SK-N-SH (cell line): ENCODE measurements around the gene AIF1. TPM values are rescaled to one million over a fixed set of nuclear protein-coding genes. Genes with fewer than 3 reads are reported as not detected.

Experiments used
- CTCF ChIA-PET: fragments of 300-600, 350-600 bp; formaldehyde crosslinking; extraction: SDS; loops from one replicate; lab custom pipeline; 2021; lab: Yijun Ruan, JAX
- POLR2A ChIA-PET: fragments of 350-600 bp; sonication (Branson Sonifier 250); formaldehyde crosslinking; extraction: SDS; loops from one replicate; lab custom pipeline; 2020; ENCODE audit warnings: antibody characterized with exemption, inconsistent platforms; lab: Yijun Ruan, JAX
- DNase-seq: peaks from one replicate; pipeline ENCODE4 v3.0.0; 2012
- H2AFZ ChIP-seq: fragments of 200-600 bp; sonication (generic); 2 replicates; pipeline ENCODE4 v1.8.1; 2016; ENCODE audit warnings: antibody characterized with exemption, mild to moderate bottlenecking, low read depth
- H3F3A ChIP-seq: fragments of 200-600 bp; sonication (generic); replicated peaks from 2 replicates; pipeline ENCODE3; 2016; ENCODE audit warnings: antibody characterized with exemption, mild to moderate bottlenecking; ENCODE audit not compliant: insufficient read depth
- H3K27ac ChIP-seq, 2 experiments: fragments of 200-500 bp in 1 of 2; fragments of 200-600 bp in 1 of 2; sonication (Bioruptor generic) in 1 of 2; sonication (generic), shearing (Covaris generic) in 1 of 2; 2 replicates each; pipeline versions ENCODE4 v1.5.1 to v1.6.1; 2014 to 2016; ENCODE audit warnings: low read depth in 2 of 2, inconsistent platforms in 1 of 2, low read length in 1 of 2, mild to moderate bottlenecking in 1 of 2, mixed read lengths in 1 of 2
- H3K27me3 ChIP-seq: fragments of 200-600 bp; sonication (generic), shearing (Covaris generic); 2 replicates; pipeline ENCODE4 v1.6.1; 2016; ENCODE audit warnings: mixed run types; ENCODE audit not compliant: insufficient read depth
- H3K36me3 ChIP-seq, 2 experiments: fragments of 200-500 bp in 1 of 2; fragments of 200-600 bp in 1 of 2; sonication (Bioruptor generic) in 1 of 2; sonication (generic) in 1 of 2; replicated peaks in 1 of 2; 2 replicates each; pipeline versions ENCODE3 to v1.5.1; 2014 to 2016; ENCODE audit warnings: low read length in 1 of 2, mild to moderate bottlenecking in 1 of 2; ENCODE audit not compliant: insufficient read depth in 2 of 2, control insufficient read depth in 1 of 2
- H3K4me1 ChIP-seq, 2 experiments: fragments of 200-500 bp in 1 of 2; fragments of 200-600 bp in 1 of 2; sonication (Bioruptor generic) in 1 of 2; sonication (generic), shearing (Covaris generic) in 1 of 2; 2 replicates each; pipeline versions ENCODE4 v1.5.1 to v1.6.1; 2014 to 2016; ENCODE audit warnings: low read depth in 1 of 2, low read length in 1 of 2, mixed run types in 1 of 2; ENCODE audit not compliant: insufficient read depth in 2 of 2, control insufficient read depth in 1 of 2
- H3K4me2 ChIP-seq: fragments of 200-600 bp; sonication (generic), shearing (Covaris generic); 2 replicates; pipeline ENCODE4 v1.6.1; 2017; ENCODE audit warnings: mixed run types
- H3K4me3 ChIP-seq, 2 experiments: fragments of 200-500 bp in 1 of 2; fragments of 200-600 bp in 1 of 2; sonication (Bioruptor generic) in 1 of 2; sonication (generic), shearing (Covaris generic) in 1 of 2; 2 replicates each; pipeline versions ENCODE4 v1.5.1 to v1.8.1; 2014 to 2016; ENCODE audit warnings: low read depth in 2 of 2, inconsistent platforms in 1 of 2, low read length in 1 of 2, mild to moderate bottlenecking in 1 of 2, mixed read lengths in 1 of 2, moderate library complexity in 1 of 2
- H3K79me2 ChIP-seq: fragments of 200-600 bp; sonication (generic); 2 replicates; pipeline ENCODE4 v1.8.1; 2017; ENCODE audit warnings: mild to moderate bottlenecking; ENCODE audit not compliant: insufficient read depth
- H3K9ac ChIP-seq: fragments of 200-600 bp; sonication (generic); 2 replicates; pipeline ENCODE4 v1.6.1; 2017; ENCODE audit warnings: mixed run types
- H3K9me2 ChIP-seq: fragments of 200-600 bp; sonication (generic); 2 replicates; pipeline ENCODE4 v1.6.1; 2017; ENCODE audit warnings: mixed run types
- H3K9me3 ChIP-seq: fragments of 200-600 bp; sonication (generic); 2 replicates; pipeline ENCODE4 v1.6.1; 2017; ENCODE audit warnings: mixed run types, mild to moderate bottlenecking, moderate library complexity
- H4K20me1 ChIP-seq: fragments of 200-600 bp; sonication (generic); 2 replicates; pipeline ENCODE4 v1.6.1; 2017; ENCODE audit warnings: mild to moderate bottlenecking, mixed run types; ENCODE audit not compliant: insufficient read depth
- CHD2 ChIP-seq: fragments of 150-350 bp; IDR thresholded peaks from 2 replicates; pipeline ENCODE4 v1.6.1; 2018; ENCODE audit warnings: low read length; ENCODE audit not compliant: partially characterized antibody
- EP300 ChIP-seq, 2 experiments: IDR thresholded peaks; 2 replicates each; pipeline versions ENCODE4 v1.4.0 to v1.6.1; 2012; ENCODE audit warnings: borderline replicate concordance in 1 of 2, low read depth in 1 of 2, low read length in 1 of 2
- FOXM1 ChIP-seq: IDR thresholded peaks from 2 replicates; pipeline ENCODE4 v1.4.0; 2012; ENCODE audit warnings: low read depth, mild to moderate bottlenecking
- GABPA ChIP-seq: IDR thresholded peaks from 2 replicates; pipeline ENCODE4 v1.4.0; 2012; ENCODE audit warnings: low read depth, mild to moderate bottlenecking
- GATA2 ChIP-seq: sonication (generic); formaldehyde crosslinking; IDR thresholded peaks from 2 replicates; pipeline ENCODE4 v1.5.0; 2020; ENCODE audit warnings: mild to moderate bottlenecking, missing genetic modification reagents
- JUND ChIP-seq: IDR thresholded peaks from 2 replicates; pipeline ENCODE4 v1.4.0; 2012
- MAX ChIP-seq: IDR thresholded peaks from 2 replicates; pipeline ENCODE4 v1.4.0; 2012; ENCODE audit warnings: low read depth
- MEF2A ChIP-seq: IDR thresholded peaks from 2 replicates; pipeline ENCODE4 v1.4.0; 2012; ENCODE audit warnings: low read depth, borderline replicate concordance
- MXI1 ChIP-seq: IDR thresholded peaks from 2 replicates; pipeline ENCODE4 v1.6.1; 2012; ENCODE audit warnings: mild to moderate bottlenecking, low read depth, low read length, improper control_type of control experiment
- NFIC ChIP-seq: IDR thresholded peaks from 2 replicates; pipeline ENCODE4 v1.4.0; 2012; ENCODE audit warnings: borderline replicate concordance
- PBX3 ChIP-seq: IDR thresholded peaks from 2 replicates; pipeline ENCODE4; 2012
- REST ChIP-seq: IDR thresholded peaks from 2 replicates; pipeline ENCODE4 v1.6.1; 2012; ENCODE audit warnings: mild to moderate bottlenecking, low read depth, low read length, moderate library complexity
- RFX5 ChIP-seq: IDR thresholded peaks from 2 replicates; pipeline ENCODE4 v1.6.1; 2012; ENCODE audit warnings: mild to moderate bottlenecking, improper control_type of control experiment, low read length
- RXRA ChIP-seq: IDR thresholded peaks from 2 replicates; pipeline ENCODE4 v1.4.0; 2012; ENCODE audit warnings: low read depth, mild to moderate bottlenecking, borderline replicate concordance
- SIN3A ChIP-seq: IDR thresholded peaks from 2 replicates; pipeline ENCODE4 v1.6.1; 2012; ENCODE audit warnings: low read depth, mild to moderate bottlenecking, low read length, moderate library complexity, borderline replicate concordance
- TAF1 ChIP-seq: IDR thresholded peaks from 2 replicates; pipeline ENCODE4 v1.6.1; 2012; ENCODE audit warnings: low read depth, mild to moderate bottlenecking, low read length, moderate library complexity, borderline replicate concordance
- TCF12 ChIP-seq: IDR thresholded peaks from 2 replicates; pipeline ENCODE4 v1.4.0; 2012
- USF1 ChIP-seq: IDR thresholded peaks from 2 replicates; pipeline ENCODE4 v1.4.0; 2012; ENCODE audit warnings: low read depth, borderline replicate concordance
- ZBTB33 ChIP-seq: IDR thresholded peaks from 2 replicates; pipeline ENCODE4 v1.4.0; 2012; ENCODE audit warnings: low read depth, borderline replicate concordance
- WGBS: methylation state at CpG from one replicate; pipeline ENCODE4 v1.1.6; 2017; ENCODE audit warnings: low lambda C conversion rate; 5-methylcytosine and 5-hydroxymethylcytosine counted together
- polyA plus RNA-seq, 3 experiments: library from polyadenylated mRNA; depleted of rRNA; stranded (reverse); fragments of >200 nt; gene quantifications; 2 replicates each; pipeline ENCODE4 v1.2.3, GENCODE V29; 2012

AIF1 gene
- polyA plus RNA-seq, 1 of the 3 experiments (the other 2 are of a cell fraction) = not detected

- TF ChIP-seq ZBTB33 (peak; percentile 35; the same call in 1 of the 2 replicates), TCF12 (peak; percentile 15; the same call in 1 of the 2 replicates), GABPA (peak; percentile 94), FOXM1 (no peak), EP300 (IDR thresholded peaks at IDR 0.05; ENCODE audit: borderline replicate concordance in 1 of 2, low read depth in 1 of 2, low read length in 1 of 2) (peak in 1 of 2 experiments; percentile 5; a peak in 1 of 4 replicates), TAF1 (peak; percentile 59), MAX (peak; percentile 72), PBX3 (0 out of 2 replicates have a peak, but pooled peaks have one; percentile 11), MXI1 (peak; percentile 44; the same call in 1 of the 2 replicates), SIN3A (peak; percentile 69; the same call in 1 of the 2 replicates), RFX5 (no peak)
Measured at GRCh38 chr6:31665501-31666336, 50.7 kb downstream of the AIF1 start, which contains the start of gene CSNK2B (continued).

GRCh38 chr6:31666337-31666965, 51.4 kb downstream of the AIF1 start:
- no peak for DNase-seq
- Histone ChIP-seq H4K20me1 (no peaks in the 10 kb centered on the region), H3K9me2 (no peaks in the 10 kb centered on the region), H3K36me3 (peaks cover 41 to 55% of the 10 kb centered on the region in 2 experiments), H3K79me2 (peaks cover 69% of the 10 kb centered on the region), H3K4me1 (peaks cover 14 to 17% of the 10 kb centered on the region in 2 experiments; a peak in 3 of 4 replicates), H3K4me2 (peak overlapping the region; percentile 97), H3K27me3 (no peaks in the 10 kb centered on the region), H3K9me3 (no peaks in the 10 kb centered on the region), H2AFZ (no peak overlapping the region), H3K9ac (peak overlapping the region; percentile 92), H3F3A (peaks cover 21% of the 10 kb centered on the region), H3K27ac (peak overlapping the region; percentile 82 to 87), H3K4me3 (peak overlapping the region; percentile 86 to 89)
- ChIA-PET CTCF (interaction anchor here (1.0 to 2.8 kb wide), 4 partner anchors 13 to 174 kb away, joined by 3 to 10 read pairs (median 4); partner anchors contain the start of gene BAG6), POLR2A (no interaction called here)
- WGBS = 2% methylated on average over 15 of the region's 15 CpGs
- no peak for TF ChIP-seq EP300 (IDR thresholded peaks at IDR 0.05; ENCODE audit: borderline replicate concordance in 1 of 2, low read depth in 1 of 2, low read length in 1 of 2)
- TF ChIP-seq RXRA = no peak
- no peak for TF ChIP-seq MEF2A
- no peak for TF ChIP-seq GATA2
- TF ChIP-seq MAX = no peak
- TF ChIP-seq NFIC = no peak
- no peak for TF ChIP-seq USF1
- no peak for TF ChIP-seq REST
- no peak for TF ChIP-seq CHD2
- TF ChIP-seq JUND = no peak
